HG02938 (cell line): ENCODE results near the gene EXOC6B.

Experiments
- ATAC-seq: cut with Tn5 transposase; IDR thresholded peaks from one replicate; pipeline ENCODE4 v1.9.1; 2021; ENCODE audit warnings: mild to moderate bottlenecking, moderate library complexity; ENCODE audit not compliant: unreplicated experiment

EXOC6B gene

DNA sequence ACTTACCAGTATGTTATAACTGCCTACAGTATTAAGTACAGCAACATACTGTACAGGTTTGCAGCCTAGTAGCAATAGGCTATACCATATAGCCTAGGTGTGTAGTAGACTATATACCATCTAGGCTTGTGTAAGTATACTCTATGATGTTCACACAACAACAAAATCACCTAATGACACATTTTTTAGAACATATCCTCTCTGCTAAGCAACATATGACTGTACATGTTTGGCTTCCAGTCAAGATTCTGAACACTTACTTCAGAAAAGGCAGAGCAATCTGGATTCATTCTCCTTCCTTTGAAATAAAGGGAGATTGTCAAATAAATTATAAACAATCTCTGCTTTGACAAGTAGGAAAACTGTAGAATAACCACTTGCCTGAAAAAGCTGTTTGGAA, 81.8 kb downstream of the EXOC6B start:
- ATAC-seq = no peak

DNA sequence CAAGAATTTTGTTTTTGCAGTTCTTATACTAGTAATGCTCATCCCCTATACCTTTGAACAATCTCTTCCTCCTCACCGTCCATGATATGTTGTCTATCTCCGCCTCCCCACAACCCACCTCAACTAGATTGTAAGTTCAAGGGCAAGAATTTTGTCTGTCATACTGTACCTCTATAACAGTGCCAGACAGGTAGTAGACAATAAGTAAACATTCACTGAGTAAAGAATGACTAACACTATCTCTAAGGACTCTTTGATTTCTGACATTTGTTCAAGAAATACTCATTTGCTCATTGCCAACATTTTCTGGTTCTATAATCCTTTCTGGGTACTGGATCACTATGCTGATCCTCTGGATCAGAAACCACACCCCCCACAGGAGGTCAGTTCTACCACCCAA, 82.4 kb downstream of the EXOC6B start:
- ATAC-seq = no peak

DNA sequence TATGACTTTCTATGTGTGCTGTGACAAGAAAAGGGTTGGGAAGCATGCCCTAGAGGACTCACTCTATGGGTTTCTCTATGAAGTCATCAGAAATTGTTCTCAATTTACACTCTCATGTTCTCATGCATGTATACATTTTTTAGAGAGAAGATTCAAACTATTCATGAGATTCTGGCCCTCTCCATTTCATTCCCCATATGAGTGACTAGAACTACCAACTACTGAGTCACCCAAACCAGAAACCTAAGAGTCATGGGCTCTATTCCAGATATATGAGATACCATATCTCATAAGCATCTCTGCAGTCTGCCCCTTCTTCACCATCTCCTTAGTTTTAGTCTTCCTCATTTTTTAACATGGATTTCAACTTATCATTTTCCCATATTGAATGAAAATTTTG, 87.7 kb downstream of the EXOC6B start:
- no peak for ATAC-seq

DNA sequence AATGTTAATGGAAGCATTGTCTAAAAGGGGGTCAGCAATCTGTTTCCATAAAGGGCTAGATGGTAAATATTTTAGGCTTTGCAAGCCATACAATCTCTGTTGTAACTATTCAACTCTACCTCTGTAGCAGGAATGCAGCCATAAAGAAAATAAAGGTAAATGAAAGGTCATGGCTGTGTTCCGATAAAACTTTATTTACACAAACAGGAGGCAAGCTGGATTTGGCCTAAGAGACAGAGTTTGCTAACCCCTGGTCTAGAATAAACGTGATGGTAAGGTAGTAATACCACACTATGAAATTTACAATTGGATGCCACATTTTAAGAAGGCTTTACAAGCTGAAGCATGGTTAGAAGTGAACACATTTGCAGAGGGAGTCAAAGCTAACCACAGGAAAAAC, 91.4 kb downstream of the EXOC6B start:
- ATAC-seq = no peak

DNA sequence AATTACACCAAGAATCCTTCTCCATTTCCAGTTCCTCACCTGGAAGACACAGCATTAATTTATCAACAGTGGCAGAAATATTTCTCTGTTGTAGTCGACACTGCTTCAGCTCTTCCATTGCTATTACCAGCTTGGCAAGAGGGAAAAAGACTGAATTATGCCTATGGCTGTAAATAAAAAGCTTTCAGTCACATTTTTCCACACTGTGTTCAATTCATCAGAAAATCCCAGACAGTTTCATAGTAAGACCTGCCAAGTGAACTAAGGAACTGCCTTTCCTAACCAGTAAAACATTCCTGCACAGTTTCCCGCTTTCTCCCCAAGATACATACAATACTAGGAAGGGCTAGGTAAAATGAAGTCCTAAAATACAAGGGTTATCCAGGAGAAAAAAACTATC, 94.7 kb downstream of the EXOC6B start:
- no peak for ATAC-seq

DNA sequence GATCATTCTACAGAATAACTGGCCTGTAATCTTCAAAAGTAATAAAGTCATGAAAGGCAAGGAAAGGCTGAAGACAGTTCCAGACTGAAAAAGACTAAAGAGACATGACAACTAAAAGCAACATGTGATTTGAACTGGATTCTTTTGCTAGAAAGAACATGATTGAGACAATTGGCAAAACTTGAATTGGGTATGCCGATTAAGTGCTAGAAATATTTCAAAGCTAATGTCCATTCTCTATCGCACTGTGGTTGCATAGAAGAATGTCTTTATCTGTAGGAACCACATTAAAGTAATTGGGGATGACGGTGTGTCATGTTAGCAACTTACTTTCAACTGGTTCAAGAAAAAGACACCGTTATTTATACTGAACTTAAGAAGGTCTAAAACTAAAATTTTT, 98.5 kb downstream of the EXOC6B start:
- no peak for ATAC-seq

DNA sequence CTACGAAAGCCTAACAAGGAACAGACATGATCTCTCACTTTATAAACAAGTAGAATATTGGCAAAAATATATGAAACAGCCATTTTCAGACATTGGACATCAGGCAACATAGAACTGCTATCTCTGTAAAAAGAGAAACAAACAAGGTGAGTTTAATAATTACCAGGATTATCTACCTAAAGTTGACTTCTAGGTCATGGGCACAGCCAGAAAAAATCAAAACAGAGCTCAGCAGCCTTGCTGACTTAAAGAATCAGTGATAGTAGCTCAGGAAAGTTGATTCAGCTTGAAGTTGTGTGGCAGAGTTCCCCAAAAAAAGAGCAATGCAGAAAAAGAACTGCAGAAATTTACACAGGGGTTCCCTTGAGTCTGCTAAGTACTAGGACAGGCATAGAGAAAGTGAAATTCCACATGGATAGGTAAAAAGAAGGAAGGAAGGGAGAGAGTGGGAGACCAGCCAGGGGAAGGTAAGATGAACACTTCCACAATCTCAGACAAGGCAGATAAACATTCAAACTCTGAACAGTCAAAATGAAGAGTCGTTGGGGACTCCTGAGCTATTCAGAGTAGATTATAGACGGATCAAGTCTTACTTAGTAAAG, 102.0 kb downstream of the EXOC6B start:
- no peak for ATAC-seq

DNA sequence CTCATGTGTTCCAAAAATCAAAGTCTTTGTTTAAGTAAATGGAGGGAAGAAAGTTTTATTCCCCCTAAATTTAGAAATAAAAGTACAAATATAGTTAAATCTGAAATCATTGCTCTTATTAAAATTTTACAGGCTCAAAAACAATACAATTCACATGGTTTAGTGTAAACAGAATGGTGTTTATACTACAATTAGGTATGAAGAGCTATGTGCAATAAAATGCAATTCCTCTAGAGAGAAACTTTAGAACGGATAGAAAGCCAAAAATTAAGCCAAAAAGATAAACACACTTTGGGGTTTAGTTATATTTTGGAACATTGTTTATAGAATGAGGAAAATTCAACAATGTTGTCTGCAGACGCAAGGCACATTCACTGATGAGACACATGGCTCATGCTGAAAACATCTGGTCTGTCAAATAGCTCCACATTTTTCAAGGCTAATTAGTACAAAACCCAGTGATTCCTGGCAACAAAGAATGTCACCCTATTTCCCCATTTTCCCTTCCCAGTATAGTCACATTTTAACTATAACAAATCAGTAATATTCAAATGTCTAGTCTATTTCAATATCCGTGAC, 103.3 kb downstream of the EXOC6B start:
- no peak for ATAC-seq

DNA sequence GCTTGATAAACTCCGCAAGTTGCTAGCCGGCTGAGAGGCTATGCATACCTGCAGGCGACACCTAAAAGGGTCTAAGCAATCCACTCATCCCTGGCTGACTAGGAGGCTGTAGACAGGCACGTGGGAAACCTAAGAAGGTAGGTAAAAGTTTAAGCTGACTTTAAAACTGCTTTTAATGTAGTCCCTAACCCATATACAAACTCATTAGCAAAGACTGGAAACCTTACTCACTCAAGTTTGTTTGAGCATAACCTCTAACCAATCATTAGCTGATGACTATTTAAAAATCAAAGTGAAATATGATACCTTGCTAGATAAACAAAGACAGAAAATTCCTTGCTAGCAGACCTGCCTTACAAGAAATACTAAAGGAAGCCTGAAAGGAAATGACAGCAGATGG, 106.4 kb downstream of the EXOC6B start:
- ATAC-seq = no peak

DNA sequence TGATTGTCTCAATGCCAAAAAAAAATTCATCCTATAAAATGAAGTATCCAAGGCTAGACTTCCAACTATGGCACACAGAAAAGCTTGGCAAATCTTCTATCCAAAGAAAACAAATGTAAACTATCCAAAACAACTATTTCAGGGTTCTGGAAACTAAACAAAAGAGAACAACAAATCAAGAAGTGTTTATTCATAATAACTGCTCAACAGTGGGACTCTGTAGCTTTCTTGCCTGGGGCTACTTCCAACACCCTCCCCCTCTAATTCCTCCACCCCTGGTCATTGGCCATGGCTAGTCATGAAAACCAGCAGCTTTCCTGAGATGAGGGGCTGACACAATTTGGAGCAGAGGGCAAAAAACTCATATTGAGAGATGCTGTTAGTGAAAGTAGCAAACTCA, 107.0 kb downstream of the EXOC6B start:
- no peak for ATAC-seq

DNA sequence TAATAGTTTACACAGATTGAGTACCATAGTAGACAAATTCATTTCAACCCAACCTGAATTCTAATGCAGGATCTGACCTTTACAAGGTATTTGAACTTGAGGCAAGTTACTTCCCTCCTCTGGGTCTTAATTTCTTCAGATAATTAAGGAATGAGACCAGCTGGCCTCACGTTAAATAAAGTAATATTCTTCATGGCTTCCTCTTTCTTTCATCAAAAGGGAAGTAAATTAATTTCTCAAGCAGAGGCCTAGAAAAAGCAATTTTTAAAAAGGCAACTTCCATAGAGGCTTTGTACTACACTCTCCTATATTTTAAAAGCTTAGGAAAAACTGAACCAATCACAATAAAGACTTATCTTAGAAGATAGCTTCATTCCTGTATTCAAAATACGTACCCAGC, 109.2 kb downstream of the EXOC6B start:
- ATAC-seq = no peak

DNA sequence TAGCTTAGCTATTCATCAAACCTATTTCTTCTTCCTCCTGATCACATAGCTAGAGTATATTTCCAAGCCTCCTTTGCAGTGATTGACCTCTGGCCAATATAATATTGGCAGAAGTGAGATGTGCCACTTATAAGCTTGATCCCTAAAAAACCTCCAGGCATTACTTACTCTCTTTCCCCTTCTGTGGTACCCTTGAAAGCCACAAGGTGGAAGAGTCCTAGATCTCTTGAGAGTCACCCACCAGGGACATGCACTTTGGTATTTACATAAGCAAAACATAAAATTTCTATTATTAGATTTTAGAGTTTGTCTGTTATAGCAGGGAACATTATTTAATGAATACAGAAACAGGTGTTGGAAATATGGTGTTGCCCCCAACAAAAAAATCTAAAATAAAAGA, 112.0 kb downstream of the EXOC6B start:
- ATAC-seq = no peak

DNA sequence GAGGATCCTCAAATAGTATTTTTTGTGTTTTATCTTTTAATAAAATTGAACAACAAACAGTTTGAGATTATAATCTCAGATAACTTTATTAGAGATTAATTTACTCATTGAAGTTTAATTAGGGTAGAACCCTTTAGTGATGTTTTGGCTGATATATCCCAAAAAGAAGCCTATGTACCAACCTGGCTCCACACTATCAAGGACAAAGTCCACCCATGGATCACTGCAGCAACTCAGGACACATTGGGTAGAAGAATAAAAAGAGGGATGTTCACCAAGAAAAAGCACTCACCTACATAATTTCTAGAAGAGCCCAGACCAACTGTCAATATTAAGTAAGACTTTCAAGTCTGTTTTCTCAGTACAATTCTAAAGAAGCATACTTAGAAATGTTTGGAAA, 112.9 kb downstream of the EXOC6B start:
- no peak for ATAC-seq

DNA sequence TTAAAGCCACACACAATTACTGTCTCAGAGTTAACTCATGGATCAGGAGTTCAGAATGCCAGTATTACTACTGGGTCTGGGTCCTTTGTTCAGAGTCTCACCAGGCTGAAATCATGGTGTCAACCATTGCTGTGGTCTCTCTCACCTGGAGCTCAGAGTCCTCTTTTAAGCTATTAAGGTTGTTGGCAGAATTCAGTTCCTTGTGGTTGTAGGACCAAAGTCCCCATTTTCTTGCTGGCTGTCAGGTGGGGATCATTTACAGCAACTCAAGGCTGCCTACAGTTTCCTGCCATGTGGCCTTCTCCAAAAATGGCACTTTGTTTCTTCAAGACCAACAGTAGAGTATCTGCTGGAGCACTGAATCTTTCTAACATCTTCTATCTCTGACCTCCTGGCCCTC, 113.5 kb downstream of the EXOC6B start:
- no peak for ATAC-seq

DNA sequence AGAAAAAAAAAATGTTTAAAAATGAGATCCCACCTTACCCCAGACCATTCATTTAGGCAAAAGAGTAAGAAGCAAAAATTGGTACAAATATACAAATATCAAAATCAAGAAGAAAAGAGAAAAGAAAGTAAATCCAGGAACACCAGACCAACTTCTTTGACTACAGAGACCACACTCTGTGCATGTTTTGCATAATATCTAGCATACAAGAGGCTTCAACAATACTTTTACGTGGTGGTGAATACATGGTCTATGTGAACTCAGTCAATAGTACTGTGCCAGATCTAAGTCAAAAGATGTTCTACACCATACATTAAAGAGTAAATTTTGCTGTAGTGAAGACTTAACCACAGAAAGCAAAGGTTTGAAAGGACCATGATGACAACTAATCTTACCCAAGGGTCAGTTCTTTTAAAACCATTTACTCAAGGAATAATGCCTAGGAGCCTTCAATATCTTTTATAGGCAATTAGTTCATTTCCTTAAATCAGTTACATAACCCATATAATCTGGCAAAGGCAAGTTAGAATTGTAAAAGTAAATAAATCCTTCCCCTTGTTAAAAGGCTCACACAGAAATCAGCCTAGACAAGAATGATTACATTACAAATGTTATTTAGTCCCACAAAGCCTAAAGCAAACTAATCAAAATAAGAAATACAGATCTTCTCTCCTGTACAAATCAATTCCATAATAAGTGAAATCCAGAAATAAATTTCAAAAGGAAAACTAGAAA, 115.2 kb downstream of the EXOC6B start:
- no peak for ATAC-seq

DNA sequence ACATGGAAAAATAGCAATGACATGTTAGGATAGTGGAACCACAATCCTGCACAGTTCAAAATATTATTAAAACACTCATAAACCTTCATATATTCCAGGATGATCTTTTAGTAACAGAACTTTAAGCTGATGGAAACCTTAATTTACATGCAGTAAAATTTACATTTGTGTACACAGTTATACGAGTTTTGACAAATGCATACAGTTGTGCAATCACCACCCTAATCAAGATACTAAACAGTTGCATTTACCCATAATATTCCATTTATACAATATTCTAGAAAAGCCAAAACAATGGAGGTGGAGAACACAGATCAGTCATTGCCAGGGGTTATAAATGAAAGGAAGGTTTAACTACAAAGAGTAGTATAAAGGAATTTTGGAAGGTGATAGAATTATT, 117.6 kb downstream of the EXOC6B start:
- ATAC-seq = no peak

DNA sequence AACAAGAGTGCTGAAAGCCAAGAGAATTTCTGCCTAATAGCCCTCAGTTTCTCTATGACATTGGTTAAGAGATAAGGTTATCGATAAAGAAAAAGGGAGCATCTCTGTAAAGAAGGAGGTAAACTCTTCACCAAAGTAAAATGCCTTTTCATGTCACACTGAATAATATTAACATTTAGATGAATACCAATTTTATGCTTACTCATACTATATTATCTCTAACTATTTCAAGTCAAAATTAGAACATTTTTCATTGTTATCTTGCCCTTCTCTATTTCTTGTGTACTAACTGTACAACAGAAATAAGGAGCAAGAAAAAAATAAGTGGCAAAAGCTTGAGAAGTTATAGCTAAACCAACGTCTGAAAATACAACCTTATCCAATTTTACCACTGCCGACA, 127.5 kb downstream of the EXOC6B start:
- ATAC-seq = no peak

DNA sequence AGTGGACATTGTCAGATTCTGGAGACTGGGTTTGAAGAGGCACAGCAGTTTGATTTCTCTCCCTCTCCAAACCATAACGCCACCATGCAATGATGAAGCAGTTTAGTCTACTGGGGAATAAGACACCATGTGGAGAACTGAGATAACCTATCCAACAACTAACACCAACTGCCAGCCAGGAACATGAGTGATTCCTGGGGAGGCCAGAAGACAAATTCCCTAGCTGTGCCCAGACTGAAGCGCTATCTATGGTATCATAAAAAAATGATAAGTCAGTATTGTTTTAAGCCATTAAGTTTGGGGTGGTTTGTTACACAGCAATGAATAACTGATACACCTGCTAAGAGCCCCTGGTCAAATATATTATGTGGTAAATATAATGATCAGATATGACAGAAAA, 129.3 kb downstream of the EXOC6B start:
- no peak for ATAC-seq

DNA sequence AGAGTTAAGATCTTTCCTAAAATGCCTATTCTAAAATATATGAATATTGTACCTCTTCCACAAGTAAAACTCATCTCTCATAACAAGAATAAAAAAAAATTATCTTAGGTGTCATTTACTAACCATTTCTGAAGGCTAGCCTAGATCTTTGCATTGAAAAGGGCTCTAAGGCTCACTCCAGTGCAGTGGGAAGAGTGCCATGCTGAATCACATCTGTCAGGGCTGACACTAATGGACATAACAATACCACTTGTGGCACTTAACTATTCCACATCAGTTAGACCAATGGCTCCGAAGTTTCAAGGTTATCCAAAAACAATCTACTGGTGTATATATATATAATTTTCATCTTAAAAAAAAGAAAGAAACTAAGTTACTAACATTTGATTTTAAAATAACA, 130.2 kb downstream of the EXOC6B start:
- ATAC-seq = no peak

DNA sequence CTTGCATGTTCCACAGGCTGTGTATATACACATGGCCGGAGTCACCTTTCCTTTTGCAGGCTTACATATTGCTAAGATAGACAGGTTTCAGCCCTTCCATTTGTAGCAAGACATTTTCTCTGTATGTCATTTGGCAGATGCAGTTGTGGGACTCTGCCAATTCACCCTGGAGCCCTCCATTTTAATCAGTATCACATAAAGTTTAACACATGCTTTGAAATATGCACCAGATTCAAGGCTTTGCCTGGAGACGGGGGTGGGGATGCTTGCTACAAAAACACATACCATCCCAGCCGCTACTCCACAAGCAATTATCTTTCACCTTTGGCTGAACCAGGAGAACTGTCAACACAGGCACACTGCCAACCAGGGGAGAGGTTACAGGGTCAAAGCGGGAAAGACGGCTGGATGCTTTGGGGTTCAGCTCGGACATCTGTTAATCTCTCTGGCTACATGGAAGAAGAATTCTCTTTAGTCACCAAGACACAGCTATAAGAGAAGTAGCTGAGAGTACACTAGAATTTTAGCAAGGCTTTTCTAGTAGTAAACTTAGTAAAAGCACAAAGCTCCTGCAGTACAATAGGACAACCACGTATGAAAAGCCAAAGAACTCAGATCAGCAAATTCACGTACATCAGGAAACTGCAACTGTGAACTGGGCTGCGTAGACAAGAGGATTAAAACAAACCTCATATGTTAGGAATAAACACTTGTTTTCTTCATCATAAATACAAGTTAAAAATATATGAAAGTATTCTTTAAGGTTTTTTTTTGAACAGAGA, 130.9 kb downstream of the EXOC6B start:
- ATAC-seq = no peak

DNA sequence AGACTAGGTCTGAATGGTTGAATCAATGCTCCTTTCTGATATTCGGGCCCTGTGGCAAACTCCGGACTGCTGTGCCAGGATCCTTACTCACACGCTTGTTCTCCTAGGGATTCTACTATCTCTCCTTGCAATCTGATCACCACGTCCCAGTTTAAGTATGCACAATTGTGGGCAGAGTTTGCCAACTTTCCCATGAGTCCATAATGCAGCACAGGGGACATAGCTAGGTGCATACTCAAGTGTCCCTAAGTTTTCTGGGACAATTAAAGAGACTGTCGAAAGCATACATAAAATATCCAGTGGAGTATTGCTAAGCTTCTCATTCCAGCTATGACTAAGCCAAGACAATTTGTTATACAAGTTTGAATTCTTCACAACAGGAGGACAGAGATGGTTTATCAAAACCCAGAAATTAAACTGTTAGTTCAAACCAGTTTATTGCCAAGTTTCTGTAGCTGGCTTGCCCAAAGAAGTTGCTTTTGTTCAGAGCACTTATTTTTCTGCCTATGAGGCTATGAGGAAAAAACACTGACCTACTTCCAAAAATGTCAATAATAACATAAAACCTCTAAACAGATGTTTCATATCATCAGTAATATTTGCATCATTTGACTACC, 136.1 kb downstream of the EXOC6B start:
- ATAC-seq = no peak
